Endothelial cell of umbilical vein (primary cell): Measurements from ENCODE around the gene CHRD. TPM values are rescaled to one million over a fixed set of nuclear protein-coding genes. Genes with fewer than 3 reads are reported as not detected.

Source experiments
- BruUV-seq: library from RNA; stranded (reverse); fragments of 400-500 nt; replicated peaks from 2 replicates; lab custom pipeline; 2021; lab: Mats Ljungman, UMichigan
- CTCF ChIA-PET: fragments of 300-600, 350-600 bp; sonication (Branson Sonifier 250); formaldehyde crosslinking; loops from one replicate; lab custom pipeline; 2021; ENCODE audit warnings: antibody characterized with exemption, inconsistent platforms; lab: Charles Lee
- POLR2A ChIA-PET: fragments of 300-600, 350-600 bp; sonication (Branson Sonifier 250); formaldehyde crosslinking; loops from one replicate; lab custom pipeline; 2021; ENCODE audit warnings: antibody characterized with exemption, inconsistent platforms; lab: Charles Lee
- DNase-seq: peaks from one replicate; pipeline ENCODE4 v3.0.0-alpha.2; 2011; ENCODE audit warnings: low read depth, low spot score
- FAIRE-seq: peaks from 2 replicates; lab custom pipeline; 2011; peaks lifted over from hg19 to GRCh38; lab: Jason Lieb, UNC
- H2AFZ ChIP-seq: 2 replicates; pipeline ENCODE4 v1.6.0; 2012; ENCODE audit warnings: low read depth, low read length, control low read depth, inconsistent platforms
- H3K27ac ChIP-seq: 2 replicates; pipeline ENCODE4 v1.5.1; 2011; ENCODE audit warnings: low read depth, mild to moderate bottlenecking, control low read depth, low read length, moderate library complexity; ENCODE audit not compliant: insufficient read depth
- H3K27me3 ChIP-seq, 2 experiments: 2 replicates each; pipeline versions ENCODE4 v1.6.0 to v1.6.1; 2011; ENCODE audit warnings: low read length in 2 of 2, mixed read lengths in 1 of 2; ENCODE audit not compliant: control insufficient read depth in 2 of 2, insufficient read depth in 2 of 2
- H3K36me3 ChIP-seq, 2 experiments: 2 replicates in 1 of 2; 3 replicates in 1 of 2; pipeline ENCODE4 v1.5.1; 2011; ENCODE audit warnings: low read length in 2 of 2, mild to moderate bottlenecking in 1 of 2, moderate library complexity in 1 of 2; ENCODE audit not compliant: control insufficient read depth in 2 of 2, insufficient read depth in 2 of 2; ENCODE audit errors: extremely low read depth in 1 of 2
- H3K4me1 ChIP-seq: 3 replicates; pipeline ENCODE4 v1.5.1; 2011; ENCODE audit warnings: mild to moderate bottlenecking, low read length; ENCODE audit not compliant: control insufficient read depth, insufficient read depth; ENCODE audit errors: extremely low read depth
- H3K4me2 ChIP-seq: 2 replicates; pipeline ENCODE4 v1.6.1; 2011; ENCODE audit warnings: low read length, control low read depth, mixed read lengths; ENCODE audit not compliant: insufficient read depth
- H3K4me3 ChIP-seq, 3 experiments: fragments of 200-600 bp in 1 of 3; sonication (generic), shearing (Covaris generic) in 1 of 3; replicated peaks in 1 of 3; 2 replicates each; pipeline ENCODE4 v1.5.1; 2011 to 2016; ENCODE audit warnings: control low read depth in 3 of 3, low read length in 3 of 3, mild to moderate bottlenecking in 2 of 3, inconsistent platforms in 1 of 3, low read depth in 1 of 3, moderate library complexity in 1 of 3; ENCODE audit not compliant: insufficient read depth in 1 of 3
- H3K79me2 ChIP-seq: 2 replicates; pipeline ENCODE4 v1.6.0; 2012; ENCODE audit warnings: low read length, inconsistent platforms; ENCODE audit not compliant: control insufficient read depth, insufficient read depth
- H3K9ac ChIP-seq: replicated peaks from 2 replicates; pipeline ENCODE3; 2011; ENCODE audit warnings: low read length, control low read depth; ENCODE audit not compliant: insufficient read depth; ENCODE audit errors: extremely low read depth
- H3K9me1 ChIP-seq: replicated peaks from 3 replicates; pipeline ENCODE4 v1.6.0; 2011; ENCODE audit warnings: mild to moderate bottlenecking, low read length; ENCODE audit not compliant: control insufficient read depth, insufficient read depth; ENCODE audit errors: extremely low read depth
- H3K9me3 ChIP-seq: replicated peaks from 2 replicates; pipeline ENCODE4 v1.5.1; 2012; ENCODE audit warnings: low read length, inconsistent platforms; ENCODE audit not compliant: control insufficient read depth, insufficient read depth
- H4K20me1 ChIP-seq: replicated peaks from 2 replicates; pipeline ENCODE3; 2011; ENCODE audit warnings: mild to moderate bottlenecking, low read length; ENCODE audit not compliant: control insufficient read depth, insufficient read depth; ENCODE audit errors: extremely low read depth
- FOS ChIP-seq: IDR thresholded peaks from 2 replicates; pipeline ENCODE4 v1.6.1; 2011; ENCODE audit warnings: mild to moderate bottlenecking, low read length, moderate library complexity, borderline replicate concordance; ENCODE audit not compliant: insufficient read depth
- GATA2 ChIP-seq: IDR thresholded peaks from 2 replicates; pipeline ENCODE4 v1.7.0; 2011; ENCODE audit warnings: low read depth, mild to moderate bottlenecking, moderate library complexity, mixed read lengths, low read length; ENCODE audit not compliant: insufficient read length, insufficient read depth
- JUN ChIP-seq: IDR thresholded peaks from 2 replicates; pipeline ENCODE4 v1.6.1; 2011; ENCODE audit warnings: borderline replicate concordance, low read depth; ENCODE audit not compliant: insufficient read length, insufficient read depth
- POLR2AphosphoS5 ChIP-seq: IDR thresholded peaks from 2 replicates; pipeline ENCODE4 v1.6.1; 2012; ENCODE audit warnings: low read depth, mild to moderate bottlenecking, control low read depth, low read length, moderate library complexity; ENCODE audit not compliant: insufficient read depth
- dilution Hi-C: fragments of 300-500 bp; cut with MboI; formaldehyde crosslinking; loops from one replicate; pipeline ENCODE4 v1.15.0; 2019; ENCODE audit warnings: low sequenced_read_pairs; ENCODE audit not compliant: extremely low pct_ligation_motif_present
- intact Hi-C: fragments of 100-400 bp; cut with micrococcal nuclease; formaldehyde crosslinking; loops from one replicate; pipeline ENCODE4 v1.10.0; 2022
- polyA plus RNA-seq, 4 experiments: library from polyadenylated mRNA; depleted of rRNA in 3 of 4; stranded (reverse) in 3 of 4; unstranded in 1 of 4; fragments of >200 nt; gene quantifications; 2 replicates each; pipeline versions ENCODE4 v1.2.1 to v1.2.3, GENCODE V29; 2011 to 2012; ENCODE audit warnings: missing spikeins in 1 of 4
- total RNA-seq: library from RNA; stranded (reverse); gene quantifications from 2 replicates; pipeline ENCODE4 v1.2.3, GENCODE V29; 2021
- TF ChIP-seq, protein P1 (sequence below): IDR thresholded peaks from 2 replicates; pipeline ENCODE4 v1.6.1; 2011; ENCODE audit not compliant: insufficient read depth, insufficient read length
- TF ChIP-seq, protein P2 (sequence below), 2 donors: IDR thresholded peaks; 1 replicate in 1 of 2; 2 replicates in 1 of 2; pipeline ENCODE4 v1.5.1; 2011; ENCODE audit warnings: low read length in 2 of 2, mild to moderate bottlenecking in 2 of 2, moderate library complexity in 2 of 2, control low read depth in 1 of 2, inconsistent platforms in 1 of 2, low read depth in 1 of 2; ENCODE audit not compliant: insufficient read depth in 1 of 2; ENCODE audit errors: extremely low read depth in 1 of 2

Gene CHRD
- total and polyA plus RNA-seq, 2 donors (not counting 3 experiments of a cell fraction or from before 2014, with no cell fraction given) = 0.40 to 0.54 TPM

DNA sequence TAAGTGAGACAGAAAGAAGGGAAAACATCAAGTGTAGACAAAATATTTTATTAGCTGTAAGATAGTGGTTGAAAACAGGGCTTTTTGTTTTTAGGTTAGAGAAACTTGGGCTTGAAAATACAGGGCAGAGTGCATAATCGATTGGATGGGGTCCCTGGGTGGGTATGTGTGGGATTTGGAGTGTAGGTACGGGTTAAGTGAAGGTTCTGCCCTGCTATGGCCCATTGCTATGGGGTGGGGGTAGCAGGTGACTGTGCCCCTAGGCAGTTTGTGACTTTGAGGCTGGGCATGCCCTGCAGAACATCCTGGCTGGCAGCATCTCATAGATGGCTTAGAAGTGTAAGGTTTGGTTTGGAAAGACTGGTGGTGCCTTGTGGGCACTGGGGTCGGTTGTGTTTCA is 46.2 kb upstream of the CHRD start:
- CTCF ChIA-PET = no interaction called here
- dilution Hi-C loops (no loop called here), intact Hi-C loops (loop anchor here (2.0 to 10.0 kb wide), 2 partner anchors 35 to 1601 kb away; partner anchors contain the start of genes PSMD2 and TRA2B)
- TF ChIP-seq POLR2AphosphoS5 = peak; percentile 25
- TF ChIP-seq, protein P1, sequence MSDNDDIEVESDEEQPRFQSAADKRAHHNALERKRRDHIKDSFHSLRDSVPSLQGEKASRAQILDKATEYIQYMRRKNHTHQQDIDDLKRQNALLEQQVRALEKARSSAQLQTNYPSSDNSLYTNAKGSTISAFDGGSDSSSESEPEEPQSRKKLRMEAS = no peak
- TF ChIP-seq, protein P2, sequence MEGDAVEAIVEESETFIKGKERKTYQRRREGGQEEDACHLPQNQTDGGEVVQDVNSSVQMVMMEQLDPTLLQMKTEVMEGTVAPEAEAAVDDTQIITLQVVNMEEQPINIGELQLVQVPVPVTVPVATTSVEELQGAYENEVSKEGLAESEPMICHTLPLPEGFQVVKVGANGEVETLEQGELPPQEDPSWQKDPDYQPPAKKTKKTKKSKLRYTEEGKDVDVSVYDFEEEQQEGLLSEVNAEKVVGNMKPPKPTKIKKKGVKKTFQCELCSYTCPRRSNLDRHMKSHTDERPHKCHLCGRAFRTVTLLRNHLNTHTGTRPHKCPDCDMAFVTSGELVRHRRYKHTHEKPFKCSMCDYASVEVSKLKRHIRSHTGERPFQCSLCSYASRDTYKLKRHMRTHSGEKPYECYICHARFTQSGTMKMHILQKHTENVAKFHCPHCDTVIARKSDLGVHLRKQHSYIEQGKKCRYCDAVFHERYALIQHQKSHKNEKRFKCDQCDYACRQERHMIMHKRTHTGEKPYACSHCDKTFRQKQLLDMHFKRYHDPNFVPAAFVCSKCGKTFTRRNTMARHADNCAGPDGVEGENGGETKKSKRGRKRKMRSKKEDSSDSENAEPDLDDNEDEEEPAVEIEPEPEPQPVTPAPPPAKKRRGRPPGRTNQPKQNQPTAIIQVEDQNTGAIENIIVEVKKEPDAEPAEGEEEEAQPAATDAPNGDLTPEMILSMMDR (IDR thresholded peaks at IDR 0.05; ENCODE audit: extremely low read depth in 1 of 2, insufficient read depth in 1 of 2, low read depth in 1 of 2, low read length in 2 of 2) = no peak
- DNase-seq (no peak), FAIRE-seq (no peak)
- no TSS peak for BruUV-seq
- Histone ChIP-seq H3K4me3 (no peak overlapping the region), H3K79me2 (peaks cover 36% of the 10 kb centered on the region), H4K20me1 (no peaks in the 10 kb centered on the region), H3K27ac (peak overlapping the region; percentile 99), H3K9ac (peak overlapping the region; percentile 81), H3K9me3 (no peaks in the 10 kb centered on the region), H3K4me2 (no peak overlapping the region), H3K4me1 (peaks cover 70% of the 10 kb centered on the region), H3K9me1 (no peaks in the 10 kb centered on the region), H2AFZ (no peak overlapping the region), H3K36me3 (peaks cover 27 to 31% of the 10 kb centered on the region in 2 experiments), H3K27me3 (no peaks in the 10 kb centered on the region)
- POLR2A ChIA-PET = no interaction called here

DNA sequence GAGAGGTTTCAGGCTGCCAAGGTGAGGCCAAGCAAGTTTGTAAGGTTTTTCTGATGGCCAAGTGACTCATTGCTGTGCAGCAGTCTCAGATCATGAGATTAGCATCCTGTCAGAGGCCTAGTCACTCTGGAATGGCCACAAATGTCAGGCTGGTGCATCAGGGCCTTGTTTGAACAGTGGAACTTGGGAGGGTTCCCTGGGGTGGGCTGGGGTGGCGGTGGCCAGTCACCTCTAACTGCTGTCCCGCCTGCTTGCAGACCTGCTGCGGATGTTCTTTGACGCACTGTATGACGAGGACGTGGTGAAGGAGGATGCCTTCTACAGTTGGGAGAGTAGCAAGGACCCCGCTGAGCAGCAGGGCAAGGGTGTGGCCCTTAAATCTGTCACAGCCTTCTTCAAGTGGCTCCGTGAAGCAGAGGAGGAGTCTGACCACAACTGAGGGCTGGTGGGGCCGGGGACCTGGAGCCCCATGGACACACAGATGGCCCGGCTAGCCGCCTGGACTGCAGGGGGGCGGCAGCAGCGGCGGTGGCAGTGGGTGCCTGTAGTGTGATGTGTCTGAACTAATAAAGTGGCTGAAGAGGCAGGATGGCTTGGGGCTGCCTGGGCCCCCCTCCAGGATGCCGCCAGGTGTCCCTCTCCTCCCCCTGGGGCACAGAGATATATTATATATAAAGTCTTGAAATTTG is 45.2 kb upstream of the CHRD start:
- no peak overlapping the region for H3K4me2 ChIP-seq
- H3K36me3 ChIP-seq = peaks cover 21 to 25% of the 10 kb centered on the region in 2 experiments
- H3K9ac ChIP-seq = peak overlapping the region; percentile 81

More for the DNA sequence above, 45.2 kb upstream of the CHRD start:
- intact Hi-C loops = loop anchor here (10.0 kb wide), 1 partner anchor 1600 kb away; the partner anchor contains the start of gene TRA2B
- Histone ChIP-seq H3K9me3 (no peaks in the 10 kb centered on the region), H3K27me3 (no peaks in the 10 kb centered on the region), H3K4me3 (no peak overlapping the region), H3K27ac (peak overlapping the region; percentile 99), H4K20me1 (no peaks in the 10 kb centered on the region), H2AFZ (no peak overlapping the region), H3K9me1 (no peaks in the 10 kb centered on the region), H3K4me1 (peaks cover 75% of the 10 kb centered on the region), H3K79me2 (peaks cover 38% of the 10 kb centered on the region)
- TF ChIP-seq, protein P2 (IDR thresholded peaks at IDR 0.05; ENCODE audit: extremely low read depth in 1 of 2, insufficient read depth in 1 of 2, low read depth in 1 of 2, low read length in 2 of 2) = no peak
- TF ChIP-seq FOS (peak; percentile 82), POLR2AphosphoS5 (peak; percentile 23), GATA2 (peak; percentile 96), JUN (peak; percentile 59)
- DNase-seq (peak; percentile 53), FAIRE-seq (peak; percentile 95)
- BruUV-seq = TSS peak; percentile 69
- ChIA-PET POLR2A (no interaction called here), CTCF (no interaction called here)
- dilution Hi-C loops = no loop called here
